Trophoblast cell (in vitro differentiated cells and primary cell): ENCODE results near the gene SPEF1.

Experiments used
- DNase-seq, 2 donors: peaks; one replicate each; pipeline ENCODE4 v3.0.0-alpha.2; 2016
- H2AFZ ChIP-seq: 2 replicates; pipeline ENCODE4 v1.6.1; 2013; ENCODE audit warnings: low read length, moderate library complexity, mild to moderate bottlenecking; ENCODE audit not compliant: insufficient read depth, poor library complexity
- H2AK5ac ChIP-seq: 2 replicates; pipeline ENCODE4 v1.6.1; 2013; ENCODE audit warnings: mild to moderate bottlenecking, low read length
- H2BK120ac ChIP-seq: 2 replicates; pipeline ENCODE4 v1.6.1; 2013; ENCODE audit warnings: low read length, mild to moderate bottlenecking, moderate library complexity; ENCODE audit not compliant: insufficient read depth, poor library complexity
- H2BK12ac ChIP-seq: 2 replicates; pipeline ENCODE4 v1.6.1; 2013; ENCODE audit warnings: mild to moderate bottlenecking, low read length, moderate library complexity
- H2BK5ac ChIP-seq: 2 replicates; pipeline ENCODE4 v1.6.1; 2013; ENCODE audit warnings: low read length, low read depth, moderate library complexity, mild to moderate bottlenecking; ENCODE audit not compliant: poor library complexity
- H3K14ac ChIP-seq: 2 replicates; pipeline ENCODE4 v1.6.1; 2013; ENCODE audit warnings: mild to moderate bottlenecking, low read length
- H3K18ac ChIP-seq: 2 replicates; pipeline ENCODE4 v1.6.1; 2013; ENCODE audit warnings: mild to moderate bottlenecking, low read length
- H3K23ac ChIP-seq: 2 replicates; pipeline ENCODE4 v1.6.1; 2013; ENCODE audit warnings: low read length
- H3K27ac ChIP-seq: 2 replicates; pipeline ENCODE4 v1.5.1; 2013; ENCODE audit warnings: low read depth, mild to moderate bottlenecking, inconsistent platforms, low read length, moderate library complexity
- H3K27me3 ChIP-seq: 2 replicates; pipeline ENCODE4 v1.6.1; 2013; ENCODE audit warnings: inconsistent platforms, mild to moderate bottlenecking, low read length, moderate library complexity; ENCODE audit not compliant: insufficient read depth
- H3K36me3 ChIP-seq, 2 experiments: 1 replicate in 1 of 2; 2 replicates in 1 of 2; pipeline ENCODE4 v1.6.1; 2013; ENCODE audit warnings: low read length in 2 of 2, mild to moderate bottlenecking in 2 of 2, moderate library complexity in 1 of 2; ENCODE audit not compliant: insufficient read depth in 2 of 2, control insufficient read depth in 1 of 2
- H3K4ac ChIP-seq: 2 replicates; pipeline ENCODE4 v1.6.1; 2013; ENCODE audit warnings: low read depth, mild to moderate bottlenecking, low read length, moderate library complexity
- H3K4me1 ChIP-seq, 2 experiments: 1 replicate in 1 of 2; 2 replicates in 1 of 2; pipeline ENCODE4 v1.6.1; 2013; ENCODE audit warnings: low read length in 2 of 2, mild to moderate bottlenecking in 2 of 2, moderate library complexity in 1 of 2; ENCODE audit not compliant: insufficient read depth in 2 of 2, control insufficient read depth in 1 of 2
- H3K4me2 ChIP-seq: 2 replicates; pipeline ENCODE4 v1.6.1; 2013; ENCODE audit warnings: inconsistent platforms, mild to moderate bottlenecking, low read length, moderate library complexity
- H3K4me3 ChIP-seq: 2 replicates; pipeline ENCODE4 v1.5.1; 2013; ENCODE audit warnings: mild to moderate bottlenecking, low read depth, low read length, inconsistent platforms
- H3K79me1 ChIP-seq: one replicate; pipeline ENCODE4 v1.6.1; 2013; ENCODE audit warnings: low read length
- H3K79me2 ChIP-seq: 2 replicates; pipeline ENCODE4 v1.6.1; 2013; ENCODE audit warnings: low read length, mild to moderate bottlenecking; ENCODE audit not compliant: control insufficient read depth, insufficient read depth, poor library complexity
- H3K9ac ChIP-seq: 2 replicates; pipeline ENCODE4 v1.6.1; 2013; ENCODE audit warnings: mild to moderate bottlenecking, low read length
- H3K9me3 ChIP-seq: 2 replicates; pipeline ENCODE4 v1.6.1; 2013; ENCODE audit warnings: low read depth, mild to moderate bottlenecking, control low read depth, inconsistent platforms, low read length; ENCODE audit not compliant: insufficient read depth
- H4K12ac ChIP-seq: 2 replicates; pipeline ENCODE4 v1.6.1; 2013; ENCODE audit warnings: low read depth, mild to moderate bottlenecking, low read length, moderate library complexity
- H4K8ac ChIP-seq: 2 replicates; pipeline ENCODE4 v1.6.1; 2013; ENCODE audit warnings: low read depth, mild to moderate bottlenecking, low read length, moderate library complexity
- H4K91ac ChIP-seq: one replicate; pipeline ENCODE4 v1.6.1; 2013; ENCODE audit warnings: low read depth, mild to moderate bottlenecking, low read length, moderate library complexity
- WGBS: extraction: QIAGEN DNeasy Blood & Tissue Kit; methylation state at CpG from one replicate; pipeline ENCODE4 v1.1.7; 2013; ENCODE audit warnings: missing lambda C conversion rate; ENCODE audit not compliant: insufficient read length, insufficient coverage; ENCODE audit errors: extremely low coverage; 5-methylcytosine and 5-hydroxymethylcytosine counted together

Gene SPEF1

GRCh38 chr20:3741836-3742458 is 39.3 kb downstream of the SPEF1 start:
- H3K79me2 ChIP-seq = no peaks in the 10 kb centered on the region
- no peaks in the 10 kb centered on the region for H3K27me3 ChIP-seq
- H3K27ac ChIP-seq = no peak overlapping the region
- H3K23ac ChIP-seq = no peak overlapping the region
- no peak overlapping the region for H2BK12ac ChIP-seq
- no peak overlapping the region for H3K4me2 ChIP-seq
- DNase-seq = no peak
- no peak overlapping the region for H3K9ac ChIP-seq
- no peak overlapping the region for H2AK5ac ChIP-seq
- no peak overlapping the region for H2BK120ac ChIP-seq
- no peak overlapping the region for H3K14ac ChIP-seq
- peaks cover 5% of the 10 kb centered on the region for H3K9me3 ChIP-seq
- no peak overlapping the region for H3K18ac ChIP-seq
- peaks cover 0 to 2% of the 10 kb centered on the region in 2 experiments for H3K4me1 ChIP-seq
- no peaks in the 10 kb centered on the region for H3K79me1 ChIP-seq
- H4K91ac ChIP-seq = no peak overlapping the region
- H4K8ac ChIP-seq = no peak overlapping the region
- no peak overlapping the region for H3K4ac ChIP-seq
- H4K12ac ChIP-seq = no peak overlapping the region
- H3K36me3 ChIP-seq = no peaks in the 10 kb centered on the region
- H2AFZ ChIP-seq = no peak overlapping the region
- no CpG with 5 or more reads among the region's 7 CpGs for WGBS
- no peak overlapping the region for H2BK5ac ChIP-seq
- H3K4me3 ChIP-seq = no peak overlapping the region

- H3K4ac ChIP-seq = no peak overlapping the region
- H3K79me1 ChIP-seq = no peaks in the 10 kb centered on the region
- H2BK12ac ChIP-seq = no peak overlapping the region
- no peak overlapping the region for H4K91ac ChIP-seq
- H2BK5ac ChIP-seq = no peak overlapping the region
- no peak overlapping the region for H3K4me2 ChIP-seq
- H3K18ac ChIP-seq = no peak overlapping the region
- peaks cover 0 to 2% of the 10 kb centered on the region in 2 experiments for H3K4me1 ChIP-seq
- H4K8ac ChIP-seq = no peak overlapping the region
- H4K12ac ChIP-seq = no peak overlapping the region
- no peak overlapping the region for H2AFZ ChIP-seq
- H3K79me2 ChIP-seq = no peaks in the 10 kb centered on the region
- H3K14ac ChIP-seq = no peak overlapping the region
- H2BK120ac ChIP-seq = no peak overlapping the region
- no peak overlapping the region for H3K23ac ChIP-seq
- H3K9ac ChIP-seq = no peak overlapping the region
- no CpG with 5 or more reads among the region's 15 CpGs for WGBS
- peaks cover 4% of the 10 kb centered on the region for H3K9me3 ChIP-seq
- no peak for DNase-seq
- no peak overlapping the region for H3K4me3 ChIP-seq
- no peaks in the 10 kb centered on the region for H3K27me3 ChIP-seq
- H2AK5ac ChIP-seq = no peak overlapping the region
- H3K36me3 ChIP-seq = no peaks in the 10 kb centered on the region
- H3K27ac ChIP-seq = no peak overlapping the region
Measured at GRCh38 chr20:3740615-3741301, 40.5 kb downstream of the SPEF1 start.

- no peak overlapping the region for H3K4me2 ChIP-seq
- WGBS = no CpG with 5 or more reads among the region's 7 CpGs
- H4K91ac ChIP-seq = no peak overlapping the region
- no peaks in the 10 kb centered on the region for H3K36me3 ChIP-seq
- H3K27me3 ChIP-seq = no peaks in the 10 kb centered on the region
- H2BK12ac ChIP-seq = no peak overlapping the region
- no peak overlapping the region for H3K4me3 ChIP-seq
- H3K23ac ChIP-seq = no peak overlapping the region
- no peak overlapping the region for H4K8ac ChIP-seq
- H3K9me3 ChIP-seq = peaks cover 3% of the 10 kb centered on the region
- H3K14ac ChIP-seq = no peak overlapping the region
- H3K79me2 ChIP-seq = no peaks in the 10 kb centered on the region
- H3K4me1 ChIP-seq = peaks cover 0 to 2% of the 10 kb centered on the region in 2 experiments
- H3K18ac ChIP-seq = no peak overlapping the region
- H3K4ac ChIP-seq = no peak overlapping the region
- H2AK5ac ChIP-seq = no peak overlapping the region
- no peak overlapping the region for H3K9ac ChIP-seq
- DNase-seq = no peak
- no peak overlapping the region for H2BK120ac ChIP-seq
- no peak overlapping the region for H2BK5ac ChIP-seq
- H4K12ac ChIP-seq = no peak overlapping the region
- H3K27ac ChIP-seq = no peak overlapping the region
- H2AFZ ChIP-seq = no peak overlapping the region
- H3K79me1 ChIP-seq = no peaks in the 10 kb centered on the region
Measured at GRCh38 chr20:3739926-3740451, 41.3 kb downstream of the SPEF1 start.

- no peaks in the 10 kb centered on the region for H3K4me1 ChIP-seq
- H2BK5ac ChIP-seq = no peak overlapping the region
- no peak overlapping the region for H4K91ac ChIP-seq
- no peak overlapping the region for H3K4me2 ChIP-seq
- no peak overlapping the region for H2BK12ac ChIP-seq
- H3K14ac ChIP-seq = no peak overlapping the region
- H3K9me3 ChIP-seq = peaks cover 2% of the 10 kb centered on the region
- no peak overlapping the region for H2BK120ac ChIP-seq
- no peak overlapping the region for H4K12ac ChIP-seq
- H3K27ac ChIP-seq = no peak overlapping the region
- H3K4me3 ChIP-seq = no peak overlapping the region
- no peaks in the 10 kb centered on the region for H3K36me3 ChIP-seq
- H3K79me2 ChIP-seq = no peaks in the 10 kb centered on the region
- WGBS = no CpG with 5 or more reads among the region's 19 CpGs
- H3K23ac ChIP-seq = no peak overlapping the region
- H3K79me1 ChIP-seq = no peaks in the 10 kb centered on the region
- H3K9ac ChIP-seq = peak overlapping the region; percentile 6
- H3K27me3 ChIP-seq = no peaks in the 10 kb centered on the region
- H4K8ac ChIP-seq = no peak overlapping the region
- H2AFZ ChIP-seq = peak overlapping the region; percentile 13
- DNase-seq = no peak
- no peak overlapping the region for H2AK5ac ChIP-seq
- no peak overlapping the region for H3K18ac ChIP-seq
- no peak overlapping the region for H3K4ac ChIP-seq
Measured at GRCh38 chr20:3739054-3739925, 42.0 kb downstream of the SPEF1 start.
